ENCODE results near the gene NUCB2. TPM values are rescaled to one million over a fixed set of nuclear protein-coding genes. Genes with fewer than 3 reads are reported as not detected.

The NUCB2 gene
- total RNA-seq, 1 donor = 109 TPM

- Histone ChIP-seq H3K79me2 (ENCODE audit: insufficient read depth, low read length) (no peaks in the 10 kb centered on the region), H3K9me3 (ENCODE audit: low read depth, low read length) (no peaks in the 10 kb centered on the region), H3K27ac (ENCODE audit: low read depth, low read length) (no peak overlapping the region), H3K27me3 (ENCODE audit: insufficient read depth, low read length) (no peaks in the 10 kb centered on the region), H3K4me2 (ENCODE audit: insufficient read depth, low read length) (no peak overlapping the region), H4K20me1 (ENCODE audit: insufficient read depth, low read length) (no peaks in the 10 kb centered on the region), H3K4me3 (ENCODE audit: insufficient read depth, low read length) (no peak overlapping the region), H3K36me3 (ENCODE audit: insufficient read depth, low read length) (peaks cover 28% of the 10 kb centered on the region), H3K4me1 (ENCODE audit: insufficient read depth, low read length) (no peaks in the 10 kb centered on the region), H2AFZ (ENCODE audit: low read length) (no peak overlapping the region)
- TF ChIP-seq CTCF (IDR thresholded peaks at IDR 0.05; ENCODE audit: extremely low read depth, low read depth, low read length) = no peak
- no peak for DNase-seq (ENCODE audit: insufficient read length, low spot score, missing footprints)
Measured at GRCh38 chr11:17287058-17287457, 10.5 kb downstream of the NUCB2 start.

DNA sequence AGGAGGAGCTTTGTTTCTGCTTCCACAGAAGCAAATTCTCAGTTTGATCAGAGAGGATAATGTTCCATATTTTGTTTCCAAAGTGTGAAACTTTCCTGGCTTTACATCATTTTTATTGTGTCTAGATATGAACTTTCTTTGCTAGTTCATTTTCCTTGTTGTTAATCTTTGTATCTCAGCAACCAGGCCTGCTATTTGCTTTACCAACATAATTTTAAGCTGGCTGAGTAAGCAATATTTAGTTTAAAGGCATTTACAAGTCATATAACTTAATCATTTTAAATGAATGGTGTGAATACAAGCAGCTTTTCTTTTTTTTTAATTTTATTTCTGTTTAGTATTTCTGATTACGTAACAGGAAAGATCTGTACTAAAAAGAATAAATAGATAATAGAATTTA is 15.2 kb downstream of the NUCB2 start:
- H3K4me1 ChIP-seq (ENCODE audit: insufficient read depth, low read length) = no peaks in the 10 kb centered on the region

DNA sequence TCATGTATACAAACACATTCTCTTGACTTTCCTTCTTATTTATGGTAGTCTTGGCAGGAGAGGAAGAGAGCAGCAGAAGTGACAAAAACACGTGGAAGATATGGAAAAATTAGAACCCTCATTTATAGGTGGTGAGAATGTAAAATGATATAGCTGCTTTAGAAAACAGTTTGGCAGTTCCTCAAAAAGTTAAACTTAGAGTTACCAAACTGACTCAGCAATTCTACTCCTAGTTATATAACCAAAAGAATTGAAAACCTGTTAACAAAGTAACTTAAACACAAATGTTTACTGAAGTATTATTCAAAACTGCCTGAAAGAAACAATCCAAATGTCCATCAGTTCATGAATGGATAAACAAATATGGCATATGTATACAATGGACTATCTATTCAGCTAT is 16.8 kb downstream of the NUCB2 start:
- no peaks in the 10 kb centered on the region for H4K20me1 ChIP-seq (ENCODE audit: insufficient read depth, low read length)
- no peaks in the 10 kb centered on the region for H3K4me1 ChIP-seq (ENCODE audit: insufficient read depth, low read length)
- DNase-seq (ENCODE audit: insufficient read length, low spot score, missing footprints) = no peak
- H3K9me3 ChIP-seq (ENCODE audit: low read depth, low read length) = no peaks in the 10 kb centered on the region
- no peaks in the 10 kb centered on the region for H3K27me3 ChIP-seq (ENCODE audit: insufficient read depth, low read length)
- H2AFZ ChIP-seq (ENCODE audit: low read length) = no peak overlapping the region
- H3K36me3 ChIP-seq (ENCODE audit: insufficient read depth, low read length) = peaks cover 20% of the 10 kb centered on the region
- H3K79me2 ChIP-seq (ENCODE audit: insufficient read depth, low read length) = peaks cover 2% of the 10 kb centered on the region
- H3K27ac ChIP-seq (ENCODE audit: low read depth, low read length) = no peak overlapping the region
- H3K4me3 ChIP-seq (ENCODE audit: insufficient read depth, low read length) = no peak overlapping the region
- H3K4me2 ChIP-seq (ENCODE audit: insufficient read depth, low read length) = no peak overlapping the region
- no peak for TF ChIP-seq CTCF (IDR thresholded peaks at IDR 0.05; ENCODE audit: extremely low read depth, low read depth, low read length)

More for the DNA sequence above, 15.2 kb downstream of the NUCB2 start:
- H4K20me1 ChIP-seq (ENCODE audit: insufficient read depth, low read length) = no peaks in the 10 kb centered on the region
- no peak overlapping the region for H3K4me3 ChIP-seq (ENCODE audit: insufficient read depth, low read length)
- no peak overlapping the region for H2AFZ ChIP-seq (ENCODE audit: low read length)
- H3K9me3 ChIP-seq (ENCODE audit: low read depth, low read length) = no peaks in the 10 kb centered on the region
- H3K36me3 ChIP-seq (ENCODE audit: insufficient read depth, low read length) = peaks cover 22% of the 10 kb centered on the region
- H3K4me2 ChIP-seq (ENCODE audit: insufficient read depth, low read length) = no peak overlapping the region
- DNase-seq (ENCODE audit: insufficient read length, low spot score, missing footprints) = no peak
- no peak overlapping the region for H3K27ac ChIP-seq (ENCODE audit: low read depth, low read length)
- peaks cover 2% of the 10 kb centered on the region for H3K79me2 ChIP-seq (ENCODE audit: insufficient read depth, low read length)
- no peak for TF ChIP-seq CTCF (IDR thresholded peaks at IDR 0.05; ENCODE audit: extremely low read depth, low read depth, low read length)
- H3K27me3 ChIP-seq (ENCODE audit: insufficient read depth, low read length) = no peaks in the 10 kb centered on the region

GRCh38 chr11:17294033-17294432 is 17.5 kb downstream of the NUCB2 start:
- Histone ChIP-seq H2AFZ (ENCODE audit: low read length) (no peak overlapping the region), H3K27ac (ENCODE audit: low read depth, low read length) (no peak overlapping the region), H3K36me3 (ENCODE audit: insufficient read depth, low read length) (peaks cover 20% of the 10 kb centered on the region), H3K79me2 (ENCODE audit: insufficient read depth, low read length) (peaks cover 2% of the 10 kb centered on the region), H3K27me3 (ENCODE audit: insufficient read depth, low read length) (no peaks in the 10 kb centered on the region), H4K20me1 (ENCODE audit: insufficient read depth, low read length) (no peaks in the 10 kb centered on the region), H3K4me2 (ENCODE audit: insufficient read depth, low read length) (no peak overlapping the region), H3K9me3 (ENCODE audit: low read depth, low read length) (no peaks in the 10 kb centered on the region), H3K4me1 (ENCODE audit: insufficient read depth, low read length) (no peaks in the 10 kb centered on the region), H3K4me3 (ENCODE audit: insufficient read depth, low read length) (no peak overlapping the region)
- no peak for TF ChIP-seq CTCF (IDR thresholded peaks at IDR 0.05; ENCODE audit: extremely low read depth, low read depth, low read length)
- no peak for DNase-seq (ENCODE audit: insufficient read length, low spot score, missing footprints)

Measured in osteoblast (primary cell).